DMS 273 treated with DMSO at 0.1 percent for 48 hours (cell line): Measurements from ENCODE around the gene PSMA5.
"Not testable (repeated sequence)": the region's sequence is repeated elsewhere in the genome, so short reads cannot be mapped to it uniquely, and the experiment has no call there.

Experiments
- DNase-seq: peaks from one replicate; lab custom pipeline; 2025; lab: John Stamatoyannopoulos, UW

PSMA5 gene

GRCh38 chr1:109432336-109432735 is 6.1 kb upstream of the PSMA5 start:
- DNase-seq: peak; percentile 64

DNA sequence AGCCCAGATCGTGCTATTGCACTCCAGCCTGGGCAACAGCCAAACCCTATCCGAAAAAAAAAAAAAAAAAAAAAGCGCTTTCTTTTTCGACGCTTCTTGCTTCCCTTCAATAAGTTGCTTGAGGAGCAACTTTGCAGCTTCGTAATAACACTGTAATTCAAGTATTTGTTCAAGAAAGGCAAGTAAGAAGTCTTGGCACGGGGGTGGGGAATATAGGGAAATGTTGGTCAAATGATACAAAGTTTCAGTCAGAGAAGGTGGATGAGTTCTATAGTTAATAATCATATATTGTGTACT is 871 bp upstream of the PSMA5 start:
- DNase-seq: no peak

DNA sequence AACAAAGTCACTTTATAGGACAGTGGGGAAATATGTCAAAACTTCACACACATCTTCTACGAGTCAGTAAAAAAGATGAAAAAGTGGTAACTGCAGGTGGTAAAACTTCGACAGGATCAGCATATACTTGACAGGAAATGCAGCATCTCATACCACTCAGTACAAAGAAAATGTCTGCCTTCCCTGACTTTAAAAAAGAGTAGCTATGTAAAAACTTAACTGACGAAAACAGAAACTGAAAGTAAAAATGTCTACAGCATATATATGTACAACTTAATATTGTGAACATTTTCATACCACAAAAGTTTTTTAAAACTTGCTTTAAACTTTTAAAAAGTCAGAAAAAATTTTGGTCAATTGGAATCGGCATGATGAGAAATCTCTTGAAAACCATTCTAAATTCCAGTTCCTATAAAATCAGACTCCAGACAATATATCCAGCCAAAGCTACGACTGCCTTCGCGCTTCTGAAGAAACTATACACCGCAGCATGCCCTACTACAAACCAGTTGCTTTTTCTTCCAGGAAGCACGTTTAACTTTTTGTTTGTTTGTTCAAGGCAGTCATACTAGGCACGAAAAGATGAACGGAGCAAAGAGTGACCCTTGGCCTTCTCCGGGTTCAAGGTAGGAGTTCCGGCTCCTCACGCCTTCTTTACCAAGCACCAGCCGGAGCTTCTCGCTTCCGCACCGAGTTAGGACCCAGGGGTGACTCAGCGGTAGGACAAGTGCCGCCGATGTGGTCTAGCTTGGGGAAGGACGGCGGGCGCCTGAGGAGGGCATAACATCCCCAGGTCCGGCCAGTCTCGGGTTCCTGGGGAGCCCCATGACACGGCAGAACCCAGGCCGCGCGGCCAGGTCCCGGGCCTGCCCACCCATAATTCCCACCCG is 612 bp downstream of the PSMA5 start:
- no peak for DNase-seq

DNA sequence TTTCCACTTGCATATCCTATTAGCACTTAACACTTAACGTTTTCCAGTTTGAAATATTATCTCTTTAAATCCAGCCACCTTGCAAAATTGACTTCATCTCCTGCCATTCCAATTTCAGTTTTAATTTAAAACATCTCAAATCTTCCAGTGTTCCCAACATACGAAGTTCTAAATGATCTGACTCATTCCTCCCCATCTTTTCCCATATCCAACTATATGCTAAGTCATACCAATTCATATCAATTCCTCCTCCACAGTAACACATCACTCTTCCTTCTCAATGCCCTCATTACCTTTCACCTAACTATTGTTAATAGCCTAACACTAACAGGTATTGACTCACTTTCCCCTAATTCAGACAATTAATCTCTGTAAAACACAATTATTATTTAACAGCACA is 2.8 kb downstream of the PSMA5 start:
- no peak for DNase-seq

GRCh38 chr1:109412551-109412950 is 13.7 kb downstream of the PSMA5 start:
- no peak for DNase-seq

DNA sequence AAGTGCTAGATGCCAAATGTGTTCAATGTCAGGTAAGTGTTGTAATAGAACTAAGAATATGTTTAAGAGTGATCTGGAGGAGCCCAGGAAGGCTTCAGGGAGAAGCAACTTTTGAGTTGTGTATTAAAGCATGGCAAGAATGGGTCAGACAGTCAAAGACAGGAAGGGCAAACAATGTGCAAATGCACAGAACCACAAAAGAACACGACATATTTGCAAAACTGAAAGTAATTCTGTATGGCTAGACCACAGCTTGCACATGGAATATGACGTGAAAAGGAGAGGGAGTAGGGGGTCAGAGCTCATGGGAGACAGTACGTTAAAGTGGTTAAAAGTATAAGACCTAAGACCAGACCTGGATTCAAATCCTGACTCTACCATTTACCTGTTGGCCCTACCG is 21.4 kb downstream of the PSMA5 start:
- DNase-seq: no peak

DNA sequence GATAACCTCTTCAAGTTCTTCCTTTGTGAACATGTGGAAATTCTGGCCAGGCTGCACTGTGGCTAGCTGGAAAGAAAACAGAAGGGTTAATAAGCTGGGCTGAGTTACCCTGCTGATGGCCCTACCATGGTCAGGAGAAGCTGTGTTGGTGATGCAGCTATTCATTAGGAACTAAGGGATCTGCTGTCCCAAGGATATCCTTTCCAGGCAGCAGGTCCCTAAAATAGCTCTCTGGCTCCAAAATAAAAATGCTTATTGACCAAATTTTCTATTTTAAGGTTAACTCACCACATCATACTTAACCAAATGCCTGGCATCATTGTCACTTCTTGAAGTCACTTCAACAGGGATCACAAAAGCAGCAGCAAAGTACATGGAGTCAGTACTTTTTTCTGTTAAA is 24.2 kb downstream of the PSMA5 start:
- DNase-seq: no peak

DNA sequence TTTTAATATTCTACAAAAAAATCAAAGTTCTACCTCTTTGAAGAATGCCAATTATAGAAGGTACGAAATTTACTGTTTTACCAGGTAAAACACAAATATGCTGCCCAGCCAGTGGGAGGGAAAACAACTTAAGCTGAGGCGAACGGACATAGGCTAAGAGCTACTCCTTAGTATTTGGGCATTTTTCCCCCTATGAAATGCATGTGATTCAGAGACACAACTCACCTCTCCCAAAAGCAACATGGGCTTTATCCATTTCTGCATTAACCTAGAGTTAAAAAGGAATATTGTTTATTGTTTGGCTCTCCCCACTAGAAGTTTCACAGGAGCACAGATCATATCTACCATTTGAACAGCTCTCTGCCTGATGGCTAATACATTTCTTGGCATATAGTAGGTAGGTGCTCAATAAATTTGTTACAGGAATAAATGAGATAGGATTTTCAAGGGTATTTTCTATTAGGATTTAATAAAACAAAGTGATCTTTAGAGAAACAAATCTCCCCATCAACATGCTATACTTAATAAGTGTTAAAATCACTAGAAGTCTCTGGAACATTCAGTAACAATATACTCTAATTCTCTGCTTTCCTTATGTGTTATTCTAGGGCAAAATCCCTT is 26.1 kb downstream of the PSMA5 start:
- DNase-seq: no peak

- peak; percentile 29 for DNase-seq
These were observed 26.8 kb downstream of the PSMA5 start for GRCh38 chr1:109399326-109399957.

GRCh38 chr1:109398343-109399225 is 27.7 kb downstream of the PSMA5 start:
- DNase-seq: no peak

GRCh38 chr1:109397581-109398342 is 28.5 kb downstream of the PSMA5 start, which contains the start of gene SORT1:
Gene SORT1 (minus strand): TSS chr1:109397918. CDS start chr1:109397892, 26 bp downstream.
- DNase-seq: peak; percentile 70

- no peak for DNase-seq
These were observed 29.2 kb downstream of the PSMA5 start for GRCh38 chr1:109396871-109397580.

- DNase-seq: no peak
These were observed 29.8 kb downstream of the PSMA5 start for GRCh38 chr1:109396513-109396839.

DNA sequence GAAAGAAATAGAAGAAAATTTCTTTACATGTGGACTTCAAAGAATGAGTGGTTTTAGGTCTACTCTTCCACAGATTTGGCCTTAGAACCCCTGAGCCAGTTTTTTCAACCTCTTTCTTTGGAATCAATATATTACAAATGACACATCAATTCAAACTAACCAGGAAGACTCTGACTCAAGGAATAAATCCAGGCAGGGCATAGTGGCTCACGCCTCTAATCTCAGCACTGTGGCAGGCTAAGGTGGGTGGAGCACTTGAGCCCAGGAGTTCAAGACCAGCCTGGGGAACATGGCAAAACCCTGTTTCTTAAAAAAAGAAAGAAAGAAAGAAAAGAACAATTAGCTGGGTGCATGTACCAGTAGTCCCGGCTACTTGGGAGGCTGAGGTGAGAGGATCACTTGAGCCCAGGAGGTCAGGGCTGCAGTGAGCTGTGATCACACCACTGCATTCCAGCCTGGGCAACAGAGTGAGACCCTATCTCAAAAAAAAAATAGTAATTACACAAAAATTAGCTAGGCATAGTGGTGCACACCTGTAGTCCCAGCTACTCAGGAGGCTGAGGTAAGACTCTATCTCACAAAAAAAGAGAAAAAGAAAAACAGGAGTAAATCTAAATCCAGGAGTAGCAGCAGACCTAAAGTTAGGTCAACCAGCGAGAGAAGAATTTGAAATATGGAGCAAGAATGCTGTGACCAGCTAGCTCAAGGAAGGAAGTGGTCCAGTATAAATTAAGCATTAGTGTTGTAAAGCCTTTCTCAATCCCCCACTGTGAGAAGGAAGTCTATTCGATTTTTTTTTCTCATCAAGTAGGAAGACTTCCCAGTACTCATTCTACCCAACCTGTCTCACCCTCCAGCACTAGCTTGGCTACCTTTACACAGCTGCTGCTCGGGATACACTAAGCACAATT is 30.4 kb downstream of the PSMA5 start:
- no peak for DNase-seq

- DNase-seq: not testable (repeated sequence)
These were observed 31.0 kb downstream of the PSMA5 start for GRCh38 chr1:109395282-109395599.

DNA sequence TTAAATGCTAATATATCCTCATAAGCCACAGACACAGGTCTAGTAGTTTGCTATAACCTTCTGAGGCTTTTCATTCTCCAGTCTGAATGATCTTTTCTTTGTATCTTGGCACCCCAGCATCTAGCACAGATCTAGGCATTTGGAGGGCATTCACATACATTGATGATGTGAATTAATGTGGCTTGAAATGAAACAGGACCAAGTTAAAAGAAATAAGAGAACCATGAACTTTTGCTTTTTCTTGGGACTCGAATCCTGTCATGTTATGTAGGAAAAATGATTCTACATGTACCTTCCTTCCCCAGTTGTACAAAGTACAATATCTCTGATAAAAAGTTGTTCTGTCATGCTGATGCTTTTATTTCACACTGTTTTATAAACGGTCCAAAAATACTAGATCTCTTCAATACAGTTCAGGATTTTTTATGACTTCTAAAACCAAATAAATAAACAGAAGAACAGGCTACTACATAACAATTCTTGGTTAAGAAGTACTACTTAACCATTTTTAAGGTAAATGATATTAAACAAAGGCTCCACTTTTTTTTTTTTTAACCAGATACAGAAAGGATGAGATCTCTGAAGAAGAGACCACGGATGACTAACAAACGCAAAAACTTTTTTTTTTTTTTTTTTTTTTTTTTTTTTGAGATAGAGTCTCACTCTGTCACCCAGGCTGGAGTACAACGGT is 31.5 kb downstream of the PSMA5 start:
- no peak for DNase-seq

DNA sequence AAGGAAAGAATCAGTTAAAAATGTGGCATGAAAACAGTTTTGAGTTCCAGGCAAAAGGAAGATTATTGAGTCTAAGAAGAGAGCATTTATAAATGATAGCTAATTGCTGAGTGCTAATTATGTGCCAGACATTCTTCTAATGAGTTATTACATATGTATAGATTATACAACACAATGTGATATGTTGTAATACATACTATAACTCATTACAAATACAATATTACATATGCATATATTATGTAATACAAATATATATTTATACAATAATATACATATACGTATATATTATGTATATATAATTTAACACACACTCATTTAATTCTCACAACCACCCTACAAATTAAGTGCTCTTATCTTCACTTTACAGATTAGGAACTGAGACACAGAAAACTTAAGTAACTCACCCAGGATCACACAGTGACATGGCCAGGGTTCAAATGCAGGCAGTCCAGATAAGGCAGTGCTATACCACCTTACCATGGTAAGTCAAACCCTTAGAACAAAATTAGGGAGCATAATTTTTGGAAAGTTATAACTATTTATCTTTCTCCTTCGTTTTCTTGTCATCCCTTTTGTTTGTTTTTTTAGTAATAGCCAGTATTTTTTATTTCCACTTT is 32.5 kb downstream of the PSMA5 start:
- DNase-seq: no peak

DNA sequence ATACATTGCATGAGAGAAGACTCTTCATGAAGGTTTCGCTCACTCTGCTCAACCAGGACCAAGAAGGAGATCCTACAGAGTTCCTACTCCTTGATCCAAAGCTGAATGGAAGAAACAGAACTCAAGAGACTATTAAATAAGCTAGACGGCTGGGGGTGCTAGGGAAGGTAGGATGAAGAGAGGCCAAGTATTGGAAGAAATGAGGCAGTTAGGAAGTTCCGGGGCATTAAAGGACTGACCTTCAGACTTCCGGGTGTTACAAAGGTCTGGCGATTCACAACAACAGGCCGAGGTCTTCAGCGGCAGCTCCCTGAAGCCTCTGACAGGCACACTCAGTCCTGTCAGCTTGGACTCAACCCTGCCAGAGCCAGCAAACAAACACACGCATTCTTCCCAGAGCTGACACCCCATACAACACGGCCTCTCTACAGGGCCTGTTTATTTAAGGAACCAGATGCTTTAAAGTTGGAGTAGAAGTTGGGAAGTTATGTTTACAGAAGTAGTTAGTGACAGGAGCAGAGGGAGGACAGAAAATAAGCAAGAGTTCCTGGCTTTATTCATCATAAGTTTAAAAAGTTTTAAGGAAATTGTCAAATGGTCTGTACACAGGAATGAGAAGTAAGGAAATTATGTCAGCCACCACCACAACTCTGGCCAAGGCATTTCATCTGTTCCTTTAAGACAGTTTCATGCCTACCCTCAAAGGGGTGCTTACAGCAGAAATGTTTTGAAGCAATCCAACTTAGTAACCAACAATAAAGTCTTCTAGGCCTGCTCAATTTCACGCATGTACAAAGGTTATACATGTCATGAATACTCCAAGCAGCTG is 33.2 kb downstream of the PSMA5 start:
- peak; percentile 51 for DNase-seq
